CD1c-positive myeloid dendritic cell (primary cell): ENCODE measurements around the gene COL27A1.

Source experiments
- DNase-seq: peaks from one replicate; pipeline ENCODE4 v3.0.0-alpha.2; 2016; ENCODE audit errors: extremely low spot score

The COL27A1 gene

GRCh38 chr9:114155263-114155994 is at the start of gene COL27A1:
Gene COL27A1, plus strand, starts transcription at chr9:114155537. Its CDS starts 414 bp downstream, at chr9:114155951.
- DNase-seq: peak; percentile 78

DNA sequence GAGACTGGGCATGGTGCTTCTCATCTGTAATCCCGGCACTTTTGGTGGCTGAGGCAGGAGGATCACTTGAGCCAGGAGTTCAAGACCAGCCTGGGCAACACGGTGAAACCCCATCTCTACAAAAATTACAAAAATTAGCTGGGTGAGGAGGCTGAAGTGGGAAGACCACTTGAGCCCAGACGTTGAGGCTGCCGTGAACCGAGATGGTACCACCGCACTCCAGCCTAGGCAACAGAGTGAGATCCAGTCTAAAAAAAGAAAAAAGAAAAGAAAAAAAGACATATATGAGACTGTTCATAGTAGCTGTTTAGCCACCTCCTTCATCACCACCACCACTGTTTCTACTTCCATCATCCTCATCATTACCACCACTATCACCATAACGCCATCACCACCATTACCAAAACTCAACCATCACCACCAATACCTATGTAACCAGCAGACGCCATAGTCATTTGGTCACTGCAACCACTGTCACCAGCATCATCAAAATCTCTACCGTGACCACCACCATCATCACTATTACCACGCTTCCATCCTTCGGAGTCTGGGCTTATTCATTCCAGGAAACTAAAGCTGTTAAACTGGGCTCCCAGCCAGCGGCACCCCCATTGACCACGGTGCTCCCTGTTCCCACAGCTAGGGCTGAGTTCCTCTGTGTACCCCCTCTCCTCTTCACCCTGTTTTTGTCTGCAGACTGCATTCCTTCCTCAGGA is 47.9 kb upstream of the COL27A1 start:
- DNase-seq: no peak

DNA sequence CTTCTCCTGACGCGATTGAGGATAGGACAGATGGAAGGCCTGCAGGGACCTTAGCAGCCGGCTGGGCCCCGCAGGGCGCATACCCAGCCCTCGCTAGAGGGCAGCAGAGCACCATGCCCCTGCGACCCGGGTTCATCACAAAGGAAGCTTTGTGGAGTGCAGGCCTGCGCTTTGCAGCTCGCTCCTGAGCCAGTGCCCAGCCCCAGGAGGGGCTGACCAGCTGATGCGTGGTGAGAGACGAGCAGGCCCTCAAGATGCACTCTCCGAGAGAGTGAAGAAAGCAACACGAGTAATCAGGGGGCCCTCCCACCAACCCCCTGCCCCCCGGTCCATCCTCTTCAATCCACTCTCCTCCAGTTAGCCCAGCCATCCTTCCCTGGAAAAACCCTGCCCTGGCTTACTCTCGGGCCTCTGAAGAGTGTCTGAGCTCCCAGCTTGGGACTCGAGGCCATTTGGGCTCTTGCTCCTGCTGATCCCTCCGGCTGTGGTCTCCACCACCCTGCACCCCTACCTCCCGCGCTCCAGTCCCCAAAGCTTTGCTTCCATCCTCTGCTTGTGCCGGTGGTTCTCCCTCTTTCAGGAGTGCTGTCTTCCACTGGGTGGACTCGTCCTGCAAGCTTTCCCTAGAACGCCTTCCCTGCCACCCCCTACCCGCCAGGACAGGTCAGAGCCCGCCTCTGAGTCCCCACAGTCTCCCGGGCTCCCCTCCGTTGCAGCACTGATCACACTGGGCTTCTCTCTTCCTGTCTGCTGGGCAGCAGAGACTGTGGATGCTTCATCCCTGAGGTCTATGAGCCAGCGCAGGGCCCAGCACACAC is 47.1 kb upstream of the COL27A1 start:
- DNase-seq: peak; percentile 56

- no peak for DNase-seq
Observed at GRCh38 chr9:114109124-114109523, 46.2 kb upstream of the COL27A1 start.

DNA sequence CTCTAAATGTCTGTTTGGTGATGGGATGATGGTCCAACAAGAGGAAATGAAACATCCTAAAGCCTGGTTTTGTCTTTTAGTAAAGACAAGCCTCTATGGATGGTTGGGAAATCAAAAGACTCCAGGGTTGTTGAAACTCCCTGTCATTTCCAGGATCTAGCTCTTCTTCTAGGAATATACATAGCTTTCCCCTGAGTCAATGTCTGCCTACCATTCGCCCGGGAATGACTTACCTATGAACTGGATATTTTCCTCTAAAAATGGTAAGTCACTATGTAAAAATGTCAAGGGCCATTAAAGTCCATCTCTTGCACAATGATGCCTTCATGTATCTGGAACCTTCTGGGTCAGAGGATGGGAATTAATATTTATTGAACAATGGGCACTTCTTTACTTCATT is 45.2 kb upstream of the COL27A1 start:
- no peak for DNase-seq

- no peak for DNase-seq
Observed at GRCh38 chr9:114112325-114112724, 43.0 kb upstream of the COL27A1 start.

GRCh38 chr9:114112778-114113584 is 42.4 kb upstream of the COL27A1 start:
- no peak for DNase-seq

- DNase-seq: no peak
Observed at GRCh38 chr9:114114364-114114763, 41.0 kb upstream of the COL27A1 start.

DNA sequence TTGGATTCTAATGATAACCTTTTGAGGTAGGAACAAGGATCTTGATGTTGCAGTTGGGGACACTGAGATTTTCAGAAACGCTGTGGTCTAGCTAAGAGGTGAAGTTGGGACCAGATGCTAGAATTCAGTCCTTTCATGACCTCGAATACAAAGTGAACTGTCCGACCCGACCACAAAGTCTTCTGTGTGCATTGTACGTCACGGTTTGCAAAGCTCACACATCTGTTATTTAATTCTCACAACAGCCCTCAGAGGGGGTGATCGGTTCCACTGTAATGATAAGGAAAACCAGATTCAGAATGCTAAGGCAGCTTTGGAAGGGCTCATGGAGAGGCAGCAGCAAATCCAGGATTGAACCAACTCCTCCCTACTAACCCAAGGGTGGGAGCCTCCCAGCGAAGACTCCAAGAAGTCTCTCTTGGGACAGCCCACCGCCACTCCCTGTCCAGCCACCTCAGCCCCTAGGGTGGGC is 39.6 kb upstream of the COL27A1 start:
- no peak for DNase-seq

GRCh38 chr9:114116126-114116747 is 39.1 kb upstream of the COL27A1 start:
- no peak for DNase-seq

- DNase-seq: no peak
Observed at GRCh38 chr9:114117614-114117995, 37.7 kb upstream of the COL27A1 start.

DNA sequence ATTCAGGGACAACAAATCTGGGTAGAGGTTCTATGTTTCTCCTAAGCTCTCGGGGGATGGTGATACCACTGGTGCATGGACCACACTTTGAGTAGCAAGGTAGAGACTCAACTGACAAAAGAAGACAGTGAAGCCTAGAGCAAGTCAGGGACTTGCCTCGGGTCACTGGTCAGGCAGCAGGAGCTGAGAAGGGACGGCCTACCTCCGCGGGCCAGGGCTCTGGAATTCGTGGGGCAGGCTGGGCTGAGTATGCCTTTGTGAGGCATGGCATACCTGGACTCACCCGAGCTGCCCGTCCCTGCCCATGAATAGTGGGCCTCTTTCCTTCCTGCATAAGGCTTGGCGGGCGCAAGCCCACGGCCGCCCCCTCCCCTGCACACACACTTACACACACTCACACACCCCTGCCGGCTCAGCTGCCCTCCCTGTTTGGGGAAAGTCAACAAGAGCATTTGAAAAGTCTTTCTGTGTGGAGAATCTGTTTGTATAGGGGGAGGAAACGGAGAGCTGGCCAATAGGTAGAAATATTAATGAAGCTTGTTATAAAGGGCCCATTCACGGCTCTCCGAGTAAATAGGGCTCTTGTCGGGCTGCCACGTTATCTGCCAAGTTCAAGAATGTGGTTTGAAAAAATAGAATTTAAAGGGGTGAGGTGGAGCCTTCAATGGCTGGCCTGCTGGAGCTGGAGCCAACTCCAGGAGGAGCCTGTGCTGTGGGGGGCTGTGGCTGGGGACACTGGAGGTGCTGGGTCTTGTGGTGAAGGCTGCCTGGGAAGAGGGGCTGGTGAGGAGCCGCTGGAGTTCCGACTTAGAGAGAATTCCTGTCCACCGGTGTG is 37.1 kb upstream of the COL27A1 start:
- no peak for DNase-seq

DNA sequence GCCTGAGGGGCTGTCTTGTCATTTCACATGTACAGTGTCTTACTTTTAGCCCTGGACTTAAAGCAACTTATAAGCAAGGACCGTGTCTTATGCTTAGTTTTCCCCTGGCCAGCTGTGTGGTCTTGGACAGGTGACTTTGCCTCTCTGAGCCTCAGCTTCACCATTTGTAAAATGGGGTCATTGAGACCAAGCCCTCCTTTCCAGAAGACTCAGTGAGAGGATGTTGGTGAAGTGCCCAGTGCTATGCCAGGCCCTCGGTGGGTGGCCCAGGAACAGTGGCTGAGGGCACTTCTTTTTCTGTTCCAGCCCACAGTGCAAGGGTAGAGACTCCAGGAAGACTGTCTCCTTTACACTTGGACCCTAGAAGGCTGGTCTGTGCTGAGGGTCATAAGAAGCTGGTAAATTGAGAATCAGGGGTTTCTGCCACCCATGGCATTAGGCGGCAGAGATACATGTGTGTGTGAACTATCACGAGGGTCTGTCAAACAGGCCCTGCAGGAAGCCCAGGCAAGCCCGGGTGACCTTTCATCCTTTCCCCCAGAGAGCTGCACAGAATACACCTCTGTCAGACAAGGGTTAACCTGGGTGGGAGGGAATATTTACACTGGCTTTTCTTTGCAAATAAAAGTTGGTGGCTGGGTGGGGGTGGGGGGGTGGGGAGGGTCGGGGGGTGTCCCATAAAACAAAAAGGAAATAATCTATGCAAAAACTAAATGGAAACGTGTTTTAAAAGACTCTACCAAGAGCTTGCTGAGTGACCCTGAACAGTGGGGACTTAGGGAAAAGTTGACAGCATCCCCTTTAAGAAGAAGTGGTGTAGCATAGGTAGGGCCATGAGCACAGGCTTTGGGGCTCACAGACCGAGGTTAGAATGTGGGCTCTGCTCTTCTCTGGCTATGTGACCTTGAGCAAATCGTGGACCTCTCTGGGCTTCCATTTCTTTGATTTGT is 35.8 kb upstream of the COL27A1 start:
- no peak for DNase-seq

DNA sequence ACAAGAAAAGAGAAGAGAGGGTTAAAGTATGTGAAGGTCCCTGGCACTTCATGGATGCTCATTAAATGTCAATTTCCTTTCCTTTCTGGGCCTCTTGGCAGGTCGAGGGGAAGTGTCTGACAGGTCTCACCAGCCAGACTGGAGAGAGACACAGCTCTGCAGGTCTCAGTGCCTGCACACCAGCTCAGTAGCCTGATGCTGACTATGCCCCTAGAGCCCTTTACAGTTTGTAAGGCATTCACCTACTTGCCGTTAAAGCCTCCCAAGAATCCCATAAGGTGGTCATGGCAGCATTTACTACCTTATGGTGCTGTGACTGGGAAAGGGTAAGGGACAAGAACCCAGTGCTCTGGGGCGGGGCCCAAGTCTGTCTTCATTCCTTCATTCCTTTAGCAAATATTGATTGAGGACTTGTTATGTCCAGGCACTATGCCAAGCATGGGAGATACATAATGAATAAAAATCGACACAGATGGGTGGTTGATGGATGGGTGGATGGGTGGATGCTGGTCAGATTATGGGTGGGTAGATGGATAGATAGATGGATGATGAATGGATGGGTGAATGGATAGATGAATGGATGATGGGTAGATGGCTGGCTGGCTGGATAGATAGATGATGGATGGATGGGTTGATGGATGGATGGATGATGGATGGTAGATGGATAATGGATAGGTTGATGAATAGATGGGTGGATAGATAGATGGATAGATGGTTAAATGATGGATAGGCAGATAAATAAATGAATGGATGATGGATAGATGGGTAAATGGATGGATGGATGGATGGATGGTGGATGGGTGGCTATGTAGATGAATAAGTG is 34.9 kb upstream of the COL27A1 start:
- no peak for DNase-seq

GRCh38 chr9:114121227-114122135 is 33.9 kb upstream of the COL27A1 start:
- no peak for DNase-seq

DNA sequence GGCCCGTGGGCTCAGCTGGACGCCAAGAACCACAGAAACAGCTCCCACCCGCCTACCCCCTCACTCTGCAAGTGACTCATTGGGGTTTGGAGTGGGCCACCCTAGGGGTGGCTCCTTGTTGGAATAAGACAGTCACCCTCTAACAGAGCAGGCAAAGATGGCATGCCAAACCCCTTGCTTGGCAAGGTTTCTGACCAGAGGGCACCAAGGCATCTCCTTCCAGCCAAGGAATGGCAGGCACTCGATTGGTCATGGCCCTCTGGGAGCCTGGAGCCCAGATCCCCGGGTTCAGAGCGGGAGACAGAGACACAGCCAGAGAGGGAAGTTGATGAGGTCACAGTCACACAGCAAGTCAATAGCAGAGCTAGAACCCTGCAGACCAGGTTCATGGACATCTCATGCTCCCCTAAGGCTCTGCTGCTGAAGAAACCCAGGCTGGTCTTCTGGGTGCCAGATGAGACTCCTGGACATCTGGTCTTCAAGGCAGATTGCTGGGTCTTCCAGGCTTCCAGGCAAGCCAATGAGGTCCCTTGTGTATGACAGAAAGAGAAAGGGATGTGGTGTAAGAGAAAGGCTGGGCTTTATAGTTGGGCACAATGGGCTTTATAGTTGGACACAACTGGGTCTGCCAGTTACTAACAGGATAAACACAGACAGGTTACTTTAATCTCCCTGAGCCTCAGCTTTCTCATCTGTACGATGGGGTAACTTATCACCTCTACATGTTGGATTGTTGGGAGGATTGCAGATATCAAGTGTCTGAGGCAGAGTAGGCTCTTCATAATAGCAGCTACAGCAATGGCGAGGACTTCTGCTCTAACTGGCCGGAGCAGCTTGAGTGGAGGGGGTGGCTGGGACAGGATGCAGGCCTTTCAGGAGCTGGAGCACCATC is 33.0 kb upstream of the COL27A1 start:
- no peak for DNase-seq
